IMR-90 (cell line): Measurements from ENCODE around the gene IGSF10. TPM values are rescaled to one million over a fixed set of nuclear protein-coding genes. Genes with fewer than 3 reads are reported as not detected.

Source experiments
- ATAC-seq: fragments of 200-7000 bp; cut with Tn5 transposase; 2 replicates; pipeline ENCODE4 v1.9.1; 2020; ENCODE audit warnings: low read depth, mild to moderate bottlenecking, moderate library complexity
- BruUV-seq: library from RNA; stranded (reverse); fragments of 400-500 nt; replicated peaks from 2 replicates; lab custom pipeline; 2021; lab: Mats Ljungman, UMichigan
- CTCF ChIA-PET: fragments of 300-600 bp; formaldehyde crosslinking; extraction: SDS; loops from one replicate; lab custom pipeline; 2021; ENCODE audit warnings: antibody characterized with exemption; lab: Yijun Ruan, JAX
- POLR2A ChIA-PET: fragments of 300-600 bp; sonication (Branson Sonifier 250); formaldehyde crosslinking; loops from one replicate; lab custom pipeline; 2022; ENCODE audit warnings: antibody characterized with exemption; ENCODE audit not compliant: unreplicated experiment; lab: Charles Lee
- DNase-seq: peaks from one replicate; pipeline ENCODE4 v3.0.0; 2013
- H2AFZ ChIP-seq: replicated peaks from 2 replicates; pipeline ENCODE3; 2013; ENCODE audit warnings: low read length, mild to moderate bottlenecking; ENCODE audit not compliant: poor library complexity
- H2AK5ac ChIP-seq: 2 replicates; pipeline ENCODE4 v1.6.1; 2013; ENCODE audit warnings: low read depth, low read length, inconsistent platforms
- H2AK9ac ChIP-seq: replicated peaks from 2 replicates; pipeline ENCODE3; 2013; ENCODE audit warnings: mild to moderate bottlenecking, low read depth, low read length, moderate library complexity; ENCODE audit not compliant: poor library complexity
- H2BK120ac ChIP-seq: 2 replicates; pipeline ENCODE4 v1.6.1; 2013; ENCODE audit warnings: low read depth, low read length, inconsistent platforms
- H2BK15ac ChIP-seq: 3 replicates; pipeline ENCODE4 v1.6.1; 2013; ENCODE audit warnings: low read depth, low read length, inconsistent platforms
- H2BK20ac ChIP-seq: 2 replicates; pipeline ENCODE4 v1.6.1; 2013; ENCODE audit warnings: low read depth, mild to moderate bottlenecking, inconsistent platforms, low read length, moderate library complexity
- H2BK5ac ChIP-seq: 2 replicates; pipeline ENCODE4 v1.6.1; 2013; ENCODE audit warnings: mild to moderate bottlenecking, low read depth, low read length, inconsistent platforms; ENCODE audit not compliant: poor library complexity, severe bottlenecking
- H3K14ac ChIP-seq: replicated peaks from 2 replicates; pipeline ENCODE4 v1.6.1; 2013; ENCODE audit warnings: low read depth, low read length, inconsistent platforms
- H3K18ac ChIP-seq: 2 replicates; pipeline ENCODE4 v1.6.1; 2013; ENCODE audit warnings: low read depth, low read length, control low read depth
- H3K23ac ChIP-seq: 2 replicates; pipeline ENCODE4 v1.6.1; 2013; ENCODE audit warnings: low read depth, low read length, inconsistent platforms
- H3K27ac ChIP-seq: 2 replicates; pipeline ENCODE4 v1.5.1; 2013; ENCODE audit warnings: mild to moderate bottlenecking, control low read depth, low read length; ENCODE audit not compliant: insufficient read depth
- H3K27me3 ChIP-seq: 2 replicates; pipeline ENCODE4 v1.6.1; 2013; ENCODE audit warnings: low read length; ENCODE audit not compliant: control insufficient read depth, insufficient read depth
- H3K36me3 ChIP-seq: 2 replicates; pipeline ENCODE4 v1.6.1; 2013; ENCODE audit warnings: low read length, mixed read lengths; ENCODE audit not compliant: control insufficient read depth, insufficient read depth
- H3K4ac ChIP-seq: 2 replicates; pipeline ENCODE4 v1.6.1; 2013; ENCODE audit warnings: low read depth, low read length, inconsistent platforms
- H3K4me1 ChIP-seq: 2 replicates; pipeline ENCODE4 v1.6.1; 2013; ENCODE audit warnings: low read length, mixed read lengths; ENCODE audit not compliant: control insufficient read depth, insufficient read depth
- H3K4me2 ChIP-seq: 2 replicates; pipeline ENCODE4 v1.6.1; 2013; ENCODE audit warnings: low read depth, mild to moderate bottlenecking, control low read depth, low read length, moderate library complexity
- H3K4me3 ChIP-seq: 2 replicates; pipeline ENCODE4 v1.5.1; 2013; ENCODE audit warnings: low read depth, mild to moderate bottlenecking, control low read depth, low read length, moderate library complexity; ENCODE audit not compliant: insufficient read depth
- H3K56ac ChIP-seq: 2 replicates; pipeline ENCODE4 v1.6.1; 2013; ENCODE audit warnings: low read length, inconsistent platforms; ENCODE audit not compliant: insufficient read depth; ENCODE audit errors: extremely low read depth
- H3K79me1 ChIP-seq, 2 experiments: 2 replicates each; pipeline ENCODE4 v1.6.1; 2013; ENCODE audit warnings: low read length in 2 of 2, inconsistent platforms in 1 of 2, low read depth in 1 of 2
- H3K9ac ChIP-seq: 2 replicates; pipeline ENCODE4 v1.6.1; 2013; ENCODE audit warnings: low read depth, low read length, control low read depth
- H3K9me1 ChIP-seq: 2 replicates; pipeline ENCODE4 v1.6.1; 2013; ENCODE audit warnings: low read length, inconsistent platforms; ENCODE audit not compliant: insufficient read depth
- H3K9me3 ChIP-seq: 2 replicates; pipeline ENCODE4 v1.6.1; 2013; ENCODE audit warnings: low read length; ENCODE audit not compliant: control insufficient read depth, insufficient read depth
- H4K20me1 ChIP-seq: 2 replicates; pipeline ENCODE4 v1.6.1; 2013; ENCODE audit warnings: low read length, inconsistent platforms; ENCODE audit not compliant: insufficient read depth
- H4K5ac ChIP-seq: 2 replicates; pipeline ENCODE4 v1.6.1; 2013; ENCODE audit warnings: mild to moderate bottlenecking, low read depth, low read length, control low read depth
- H4K8ac ChIP-seq, 2 experiments: 2 replicates each; pipeline ENCODE4 v1.6.1; 2013; ENCODE audit warnings: low read depth in 2 of 2, low read length in 2 of 2, control low read depth in 1 of 2, inconsistent platforms in 1 of 2
- H4K91ac ChIP-seq: 2 replicates; pipeline ENCODE4 v1.6.1; 2013; ENCODE audit warnings: low read depth, low read length, inconsistent platforms; ENCODE audit not compliant: insufficient read depth
- BHLHE40 ChIP-seq: fragments of 150-350 bp; IDR thresholded peaks from 2 replicates; pipeline ENCODE4 v1.6.1; 2016; ENCODE audit warnings: mild to moderate bottlenecking, low read depth, low read length
- CEBPB ChIP-seq: IDR thresholded peaks from 2 replicates; pipeline ENCODE4 v1.6.1; 2012; ENCODE audit warnings: low read depth, low read length, improper control_type of control experiment
- CHD1 ChIP-seq: IDR thresholded peaks from 2 replicates; pipeline ENCODE4 v1.6.1; 2012; ENCODE audit warnings: low read depth, low read length, improper control_type of control experiment
- CTCF ChIP-seq: conservative IDR thresholded peaks from 2 replicates; pipeline ENCODE4 v1.5.1; 2012; ENCODE audit warnings: mild to moderate bottlenecking, low read depth, low read length, improper control_type of control experiment
- ELK1 ChIP-seq: fragments of 150-350 bp; IDR thresholded peaks from 2 replicates; pipeline ENCODE4 v1.6.1; 2016; ENCODE audit warnings: low read depth, mild to moderate bottlenecking, low read length, moderate library complexity, borderline replicate concordance
- FOS ChIP-seq: fragments of 150-350 bp; IDR thresholded peaks from 2 replicates; pipeline ENCODE4 v1.6.1; 2016; ENCODE audit warnings: low read depth, low read length
- MAFK ChIP-seq: IDR thresholded peaks from 2 replicates; pipeline ENCODE4 v1.6.1; 2012; ENCODE audit warnings: low read depth, low read length, improper control_type of control experiment
- MAZ ChIP-seq: IDR thresholded peaks from 2 replicates; pipeline ENCODE4 v1.6.1; 2012; ENCODE audit warnings: low read depth, mild to moderate bottlenecking, low read length, improper control_type of control experiment, moderate library complexity, borderline replicate concordance
- MXI1 ChIP-seq: IDR thresholded peaks from 2 replicates; pipeline ENCODE4 v1.6.1; 2012; ENCODE audit warnings: low read depth, mild to moderate bottlenecking, low read length, moderate library complexity, borderline replicate concordance
- NFE2L2 ChIP-seq: fragments of 150-350 bp; IDR thresholded peaks from 2 replicates; pipeline ENCODE4 v1.6.1; 2016; ENCODE audit warnings: low read depth, mild to moderate bottlenecking, low read length
- POLR2A ChIP-seq: IDR thresholded peaks from 2 replicates; pipeline ENCODE4 v1.6.1; 2012; ENCODE audit warnings: mild to moderate bottlenecking, low read depth, low read length
- RAD21 ChIP-seq: IDR thresholded peaks from 2 replicates; pipeline ENCODE4 v1.6.1; 2012; ENCODE audit warnings: low read length, improper control_type of control experiment
- RCOR1 ChIP-seq: IDR thresholded peaks from 2 replicates; pipeline ENCODE4 v1.6.1; 2012; ENCODE audit warnings: mild to moderate bottlenecking, low read length, improper control_type of control experiment; ENCODE audit not compliant: insufficient replicate concordance
- RFX5 ChIP-seq: IDR thresholded peaks from 2 replicates; pipeline ENCODE4 v1.8.0; 2012; ENCODE audit warnings: low read depth, mild to moderate bottlenecking, low read length, moderate library complexity
- SMC3 ChIP-seq: fragments of 150-350 bp; IDR thresholded peaks from 2 replicates; pipeline ENCODE4 v1.6.1; 2016; ENCODE audit warnings: low read depth, mild to moderate bottlenecking, antibody characterized with exemption, low read length, moderate library complexity
- USF2 ChIP-seq: fragments of 150-350 bp; IDR thresholded peaks from 2 replicates; pipeline ENCODE4 v1.6.1; 2017; ENCODE audit warnings: mild to moderate bottlenecking, antibody characterized with exemption, low read length, low read depth
- WGBS, 2 experiments: methylation state at CpG; one replicate each; pipeline versions ENCODE4 v1.1.5 to v1.1.7; 2013; ENCODE audit warnings: missing lambda C conversion rate in 2 of 2; ENCODE audit not compliant: insufficient read length in 1 of 2; ENCODE audit errors: extremely low coverage in 2 of 2; 5-methylcytosine and 5-hydroxymethylcytosine counted together
- dilution Hi-C: fragments of 300-500 bp; cut with HindIII; formaldehyde crosslinking; loops from one replicate; pipeline ENCODE4 v1.14.3; 2018; ENCODE audit warnings: low sequenced_read_pairs; ENCODE audit not compliant: unreplicated experiment
- in situ Hi-C: fragments of 300-500 bp; cut with MboI; formaldehyde crosslinking; loops from 3 replicates; pipeline ENCODE4 v1.14.3; 2019; ENCODE audit warnings: low sequenced_read_pairs, inconsistent platforms, mixed read lengths
- intact Hi-C: fragments of 100-400 bp; cut with micrococcal nuclease; formaldehyde crosslinking; loops from 2 replicates; pipeline ENCODE4 v1.10.0; 2022
- polyA plus RNA-seq, 3 experiments: library from polyadenylated mRNA; depleted of rRNA; stranded (reverse); fragments of >200 nt; gene quantifications; 2 replicates each; pipeline ENCODE4 v1.2.3, GENCODE V29; 2012; ENCODE audit warnings: low replicate concordance in 1 of 3
- total RNA-seq: library from RNA; depleted of rRNA; stranded (reverse); fragments of >200 nt; gene quantifications from 2 replicates; pipeline ENCODE4 v1.2.3, GENCODE V29; 2012

The IGSF10 gene
- total and polyA plus RNA-seq, 2 of the 4 experiments (the other 2 are of a cell fraction), result under 0.01 to 0.07 TPM

GRCh38 chr3:151460228-151460627 is 633 bp downstream of the IGSF10 start:
- Histone ChIP-seq H3K79me1 (no peaks in the 10 kb centered on the region), H3K4me2 (no peak overlapping the region), H2AFZ (no peak overlapping the region), H4K5ac (no peak overlapping the region), H4K91ac (no peak overlapping the region), H4K8ac (no peak overlapping the region), H2AK9ac (no peak overlapping the region), H3K9me3 (no peaks in the 10 kb centered on the region), H2BK15ac (no peak overlapping the region), H2AK5ac (no peak overlapping the region), H4K20me1 (no peaks in the 10 kb centered on the region), H3K56ac (no peak overlapping the region), H3K23ac (no peak overlapping the region), H3K4me1 (no peaks in the 10 kb centered on the region), H3K4ac (no peak overlapping the region), H3K14ac (no peak overlapping the region), H3K27me3 (peaks cover 27% of the 10 kb centered on the region), H3K9ac (no peak overlapping the region), H2BK120ac (no peak overlapping the region), H2BK20ac (no peak overlapping the region), H3K36me3 (no peaks in the 10 kb centered on the region), H2BK5ac (no peak overlapping the region), H3K4me3 (no peak overlapping the region), H3K18ac (no peak overlapping the region), H3K27ac (no peak overlapping the region), H3K9me1 (no peaks in the 10 kb centered on the region; the same call in 1 of the 2 replicates)
- WGBS, 2 experiments, result no CpG with 5 or more reads among the region's 2 CpGs
- intact Hi-C loops, result loop anchor here (10.0 kb wide), 1 partner anchor 165 kb away; no protein-coding TSS in a partner anchor
- in situ Hi-C loops, result no loop called here
- no peak for DNase-seq
- POLR2A ChIA-PET, result interaction anchor here (0.7 kb wide), 1 partner anchor 17 kb away, joined by 3 read pairs; no protein-coding TSS in a partner anchor
- dilution Hi-C loops, result no loop called here
- ATAC-seq, result no peak
- CTCF ChIA-PET, result interaction anchor here (1.0 kb wide), 1 partner anchor 20 kb away, joined by 3 read pairs; no protein-coding TSS in a partner anchor
- no peak for TF ChIP-seq POLR2A
- TF ChIP-seq RAD21, result no peak
- TF ChIP-seq USF2, result no peak
- TF ChIP-seq FOS, result no peak
- no peak for TF ChIP-seq CEBPB
- no peak for TF ChIP-seq SMC3
- TF ChIP-seq BHLHE40, result no peak
- no peak for TF ChIP-seq NFE2L2
- TF ChIP-seq ELK1, result no peak
- TF ChIP-seq CHD1, result no peak
- no peak for TF ChIP-seq RCOR1
- TF ChIP-seq MAZ, result no peak
- TF ChIP-seq MXI1, result no peak
- no peak for TF ChIP-seq CTCF
- no peak for TF ChIP-seq MAFK
- TF ChIP-seq RFX5, result no peak
- BruUV-seq, result no TSS peak
